HCT116 (cell line): ENCODE measurements around the gene PANX3. TPM values are rescaled to one million over a fixed set of nuclear protein-coding genes. Genes with fewer than 3 reads are reported as not detected.

ENCODE experiments used
- total RNA-seq: library from RNA; stranded (reverse); gene quantifications from one replicate; pipeline ENCODE4 v1.2.1, GENCODE V29; 2021; ENCODE audit not compliant: unreplicated experiment

PANX3 gene
- total RNA-seq, 1 experiment from 2014 or later, result not detected

Other genes starting within 250 kb of the PANX3 start
- not detected for gene OR8B2, start 226.9 kb upstream of the PANX3 start, total RNA-seq
- not detected for gene OR8B3, start 212.4 kb upstream of the PANX3 start, total RNA-seq
- gene OR8B4, start 186.6 kb upstream of the PANX3 start, total RNA-seq, result not detected
- not detected for gene OR8B8, start 165.7 kb upstream of the PANX3 start, total RNA-seq
- not detected for gene OR8B12, start 67.8 kb upstream of the PANX3 start, total RNA-seq
- gene OR8A1, start 41.4 kb upstream of the PANX3 start, total RNA-seq, result not detected
- gene TBRG1, start 11.4 kb downstream of the PANX3 start, total RNA-seq, result 29.6 TPM
- 39.2 TPM for gene SIAE, start 62.3 kb downstream of the PANX3 start, total RNA-seq
- 12.9 TPM for gene SPA17, start 62.5 kb downstream of the PANX3 start, total RNA-seq
- gene NRGN, start 128.5 kb downstream of the PANX3 start, total RNA-seq, result 33.3 TPM
- not detected for gene VSIG2, start 140.8 kb downstream of the PANX3 start, total RNA-seq
- 6.1 TPM for gene ESAM, start 150.9 kb downstream of the PANX3 start, total RNA-seq
- gene MSANTD2, start 189.0 kb downstream of the PANX3 start, total RNA-seq, result 8.6 TPM